Measurements from ENCODE around the gene PPOX. TPM values are rescaled to one million over a fixed set of nuclear protein-coding genes. Genes with fewer than 3 reads are reported as not detected.

Gene PPOX
- total RNA-seq: 10 to 100 TPM; 24.9 to 26.0 TPM

DNA sequence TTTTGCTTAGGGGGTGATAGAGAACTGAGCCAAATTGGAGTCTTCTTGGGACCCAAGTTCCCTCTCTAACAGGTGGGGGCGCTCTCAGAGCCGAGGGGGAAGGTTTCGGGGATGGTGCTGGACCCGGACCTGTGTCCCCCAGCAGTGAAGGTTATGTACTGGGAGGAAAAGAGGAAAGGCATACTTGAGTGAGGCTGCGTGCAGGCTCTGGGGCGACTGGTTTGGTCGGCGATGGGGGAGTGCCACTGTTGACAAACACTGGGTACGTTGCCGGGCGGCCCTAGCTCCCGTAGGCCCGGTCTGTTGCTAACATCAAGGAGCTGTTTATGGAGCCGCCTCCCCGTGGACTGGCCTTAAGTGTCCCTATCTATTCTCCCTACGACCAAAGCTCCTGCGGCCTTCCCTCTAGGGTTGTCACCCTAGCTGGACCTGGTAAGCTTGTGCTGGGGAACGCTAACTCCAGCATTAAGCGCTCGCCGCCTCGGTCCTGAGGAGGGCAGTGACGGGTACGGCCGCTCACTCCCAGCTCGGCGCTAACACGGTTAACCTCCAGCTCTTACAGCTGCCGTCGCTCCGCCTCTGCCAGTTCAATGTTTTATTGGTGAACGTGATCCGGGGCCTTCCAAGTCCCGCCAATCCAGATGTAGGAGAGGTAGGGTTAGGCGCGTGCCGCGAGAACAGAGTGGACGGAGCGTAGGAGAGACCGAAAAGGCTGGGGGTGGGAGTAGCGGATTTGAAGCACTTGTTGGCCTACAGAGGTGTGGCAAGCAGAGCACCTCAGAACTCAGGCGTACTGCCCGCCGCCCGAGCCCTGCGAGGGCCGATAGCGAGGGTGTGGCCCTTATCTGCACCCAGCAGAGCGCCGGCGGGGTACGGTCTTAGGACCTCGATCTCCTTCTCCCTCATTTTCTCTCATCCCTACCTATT lies at the start of gene PPOX:
PPOX (plus strand) TSS at position 685 of the 927 bp plus-strand sequence. CDS start 422 bp downstream, outside the sequence.
- CTCF ChIA-PET: interaction anchor here (0.6 to 3.8 kb wide), 27 partner anchors 8 to 216 kb away, joined by 3 to 22 read pairs (median 4); partner anchors contain the start of genes B4GALT3, DEDD, NDUFS2 and TOMM40L
- Mint-ChIP-seq H3K27ac (peak within 1 kb of the TSS; percentile 87), H3K36me3 (ENCODE audit: low read depth) (peaks cover 17% of the 10 kb centered on the region), H3K9me3 (no peaks in the 10 kb centered on the region), H3K27me3 (ENCODE audit: low read depth) (no peaks in the 10 kb centered on the region), H3K4me1 (ENCODE audit: low read depth) (peaks cover 49% of the 10 kb centered on the region), H3K4me3 (peak within 1 kb of the TSS; percentile 87)
- intact Hi-C loops (cut with micrococcal nuclease): loop anchor here (1.0 to 5.0 kb wide), 7 partner anchors 11 to 216 kb away; partner anchors contain the start of genes B4GALT3, DEDD and NDUFS2
- peak; percentile 97 for DNase-seq

DNA sequence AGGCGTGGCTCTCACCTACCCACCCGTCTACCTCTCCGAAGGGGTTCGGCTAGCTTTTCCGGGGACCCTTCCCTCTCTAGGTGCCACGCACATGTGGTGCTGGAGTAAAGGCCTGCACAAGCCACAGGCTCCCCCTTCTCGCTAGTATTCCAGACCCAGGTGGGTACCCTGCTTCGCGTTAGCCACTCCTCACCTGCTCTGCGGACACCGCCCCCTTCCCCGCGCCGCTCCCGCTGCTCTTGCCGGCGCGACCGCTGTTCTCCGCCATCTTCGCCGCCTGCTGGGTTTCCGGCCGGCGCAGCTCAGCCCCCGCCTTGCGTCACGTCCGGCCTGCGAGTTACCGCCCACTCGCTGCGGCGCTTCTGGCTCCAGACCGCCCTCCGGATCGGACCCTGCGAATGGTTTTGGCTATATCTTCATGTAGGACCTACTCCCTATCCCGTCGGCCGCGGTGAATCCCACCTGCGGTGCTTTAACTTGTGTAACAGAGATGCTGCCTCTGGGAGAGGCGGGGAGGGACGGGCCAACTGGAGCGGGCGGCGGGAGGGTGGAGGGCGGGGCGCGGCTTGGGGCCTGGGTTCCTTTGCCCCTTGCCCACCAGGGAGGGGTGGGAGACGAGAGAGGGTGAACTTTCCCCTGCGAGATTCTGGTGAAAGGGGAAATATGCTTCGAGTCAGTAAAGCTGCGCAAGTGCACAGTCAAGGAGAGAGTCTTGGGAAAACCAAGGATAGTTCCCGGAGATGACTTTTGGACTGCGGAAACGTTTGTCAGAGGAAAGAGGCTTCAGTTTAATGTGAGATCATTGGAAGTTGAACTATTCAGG lies 48.3 kb upstream of the PPOX start, which contains the start of the genes NIT1 and PFDN2:
NIT1 (plus strand) TSS at position 347 of the 823 bp plus-strand sequence; CDS start at position 419, 72 bp downstream.
PFDN2 (minus strand) TSS at position 279 of the 823 bp plus-strand sequence; CDS start at position 268, 11 bp downstream.
- peak within 1 kb of the TSS; percentile 92 for H3K4me3 Mint-ChIP-seq
- peak; percentile 90 for DNase-seq
- CTCF ChIA-PET: interaction anchor here (0.6 to 1.4 kb wide), 5 partner anchors 13 to 48 kb away, joined by 3 to 8 read pairs (median 3); partner anchors contain the start of genes ARHGAP30 and PPOX
- H3K36me3 Mint-ChIP-seq (ENCODE audit: low read depth): peaks cover 52% of the 10 kb centered on the region
- peaks cover 77% of the 10 kb centered on the region for H3K4me1 Mint-ChIP-seq (ENCODE audit: low read depth)
- peak within 1 kb of the TSS; percentile 88 for H3K27ac Mint-ChIP-seq
- no peaks in the 10 kb centered on the region for H3K9me3 Mint-ChIP-seq
- H3K27me3 Mint-ChIP-seq (ENCODE audit: low read depth): no peaks in the 10 kb centered on the region
- intact Hi-C loops (cut with micrococcal nuclease): no loop called here

DNA sequence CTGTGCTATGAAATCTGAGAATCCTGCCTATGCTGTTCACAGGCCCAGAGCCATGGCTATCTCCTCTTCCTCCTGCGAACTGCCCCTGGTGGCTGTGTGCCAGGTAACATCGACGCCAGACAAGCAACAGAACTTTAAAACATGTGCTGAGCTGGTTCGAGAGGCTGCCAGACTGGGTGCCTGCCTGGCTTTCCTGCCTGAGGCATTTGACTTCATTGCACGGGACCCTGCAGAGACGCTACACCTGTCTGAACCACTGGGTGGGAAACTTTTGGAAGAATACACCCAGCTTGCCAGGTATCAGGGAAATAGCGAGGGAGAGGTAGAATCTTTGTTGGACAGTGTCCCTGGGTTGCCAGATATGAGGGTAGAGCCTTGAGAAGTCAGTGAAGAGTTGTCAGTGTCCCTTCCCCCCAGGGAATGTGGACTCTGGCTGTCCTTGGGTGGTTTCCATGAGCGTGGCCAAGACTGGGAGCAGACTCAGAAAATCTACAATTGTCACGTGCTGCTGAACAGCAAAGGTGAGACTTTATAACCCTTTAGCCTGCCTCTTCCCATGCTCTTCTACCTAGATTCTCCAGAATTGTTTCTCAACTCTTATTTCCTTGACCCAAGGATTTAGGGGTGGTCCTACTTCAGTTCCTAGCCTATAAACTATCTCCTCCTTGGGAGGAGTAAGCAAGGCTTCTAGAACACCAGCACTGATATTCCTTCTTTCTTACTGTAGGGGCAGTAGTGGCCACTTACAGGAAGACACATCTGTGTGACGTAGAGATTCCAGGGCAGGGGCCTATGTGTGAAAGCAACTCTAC lies 46.9 kb upstream of the PPOX start:
- Mint-ChIP-seq H3K27me3 (ENCODE audit: low read depth) (no peaks in the 10 kb centered on the region), H3K9me3 (no peaks in the 10 kb centered on the region), H3K4me3 (peak overlapping the region; percentile 92), H3K4me1 (ENCODE audit: low read depth) (peaks cover 64% of the 10 kb centered on the region), H3K36me3 (ENCODE audit: low read depth) (peaks cover 52% of the 10 kb centered on the region), H3K27ac (peak overlapping the region; percentile 88)
- intact Hi-C loops (cut with micrococcal nuclease): loop anchor here (1.0 kb wide), 4 partner anchors 13 to 51 kb away; partner anchors contain the start of genes DEDD, PPOX and UFC1
- DNase-seq: peak; percentile 86
- CTCF ChIA-PET: interaction anchor here (0.8 to 1.1 kb wide), 3 partner anchors 13 to 124 kb away, joined by 3 to 9 read pairs (median 5); partner anchors contain the start of gene DEDD

DNA sequence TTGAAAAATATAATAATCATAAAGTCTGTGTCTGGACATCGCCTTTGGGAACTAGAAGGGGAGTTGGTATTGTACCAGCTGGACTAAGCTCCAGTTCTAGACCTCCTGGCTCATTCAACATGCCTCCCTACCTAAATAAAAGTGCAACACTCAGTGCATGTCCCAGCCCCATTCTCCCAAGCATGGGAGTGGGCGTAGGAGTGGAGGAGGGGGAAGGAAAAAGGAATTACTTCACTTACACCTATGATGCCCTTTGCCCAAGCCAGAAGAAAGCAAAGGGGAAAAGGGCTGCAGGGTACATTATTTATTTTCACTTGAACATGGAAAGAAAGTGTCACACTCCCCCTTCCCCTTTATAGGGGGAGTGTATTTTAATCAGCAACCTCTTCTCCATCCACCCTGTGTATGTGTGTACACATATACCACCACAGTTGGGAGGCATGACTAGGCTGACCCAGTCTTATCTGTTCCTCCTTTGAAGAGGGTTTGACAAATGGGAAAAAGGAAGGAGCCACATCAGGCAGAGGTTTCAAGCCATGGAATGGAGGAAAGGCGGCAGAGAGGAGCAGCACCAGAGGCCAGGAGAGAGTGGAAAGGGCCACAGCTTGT lies 45.1 kb upstream of the PPOX start:
- H3K27ac Mint-ChIP-seq: peak overlapping the region; percentile 88
- peaks cover 47% of the 10 kb centered on the region for H3K36me3 Mint-ChIP-seq (ENCODE audit: low read depth)
- H3K4me1 Mint-ChIP-seq (ENCODE audit: low read depth): peaks cover 46% of the 10 kb centered on the region
- no peaks in the 10 kb centered on the region for H3K9me3 Mint-ChIP-seq
- intact Hi-C loops (cut with micrococcal nuclease): no loop called here
- H3K4me3 Mint-ChIP-seq: no peak overlapping the region
- no peak for DNase-seq
- H3K27me3 Mint-ChIP-seq (ENCODE audit: low read depth): no peaks in the 10 kb centered on the region
- CTCF ChIA-PET: interaction anchor here (0.8 to 2.1 kb wide), 3 partner anchors 12 to 24 kb away, joined by 4 to 11 read pairs (median 5); partner anchors contain the start of gene DEDD

DNA sequence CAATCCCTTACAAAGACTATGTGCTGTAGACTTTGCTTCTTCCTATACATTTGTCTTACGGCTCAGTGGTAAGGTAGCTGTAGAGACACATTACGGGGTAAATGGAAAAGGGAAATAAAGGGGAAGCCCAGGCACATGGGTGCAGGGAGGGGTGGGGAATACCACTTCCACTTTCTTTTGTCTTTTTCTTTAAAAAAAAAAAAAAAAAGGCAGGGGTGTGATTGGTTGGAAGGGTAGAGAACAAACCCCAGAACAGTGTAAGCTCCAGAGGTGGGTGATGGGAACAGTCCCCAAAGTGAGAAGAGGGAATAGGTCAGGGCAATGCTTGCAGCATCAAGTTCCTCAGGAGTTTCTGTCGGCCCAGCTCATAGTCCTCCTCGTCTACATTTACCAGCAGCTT lies 44.4 kb upstream of the PPOX start:
- Mint-ChIP-seq H3K27me3 (ENCODE audit: low read depth) (no peaks in the 10 kb centered on the region), H3K36me3 (ENCODE audit: low read depth) (peaks cover 47% of the 10 kb centered on the region), H3K27ac (peak overlapping the region; percentile 88), H3K4me3 (no peak overlapping the region), H3K9me3 (no peaks in the 10 kb centered on the region), H3K4me1 (ENCODE audit: low read depth) (peaks cover 43% of the 10 kb centered on the region)
- CTCF ChIA-PET: interaction anchor here (0.8 to 2.1 kb wide), 3 partner anchors 11 to 24 kb away, joined by 4 to 11 read pairs (median 5); partner anchors contain the start of gene DEDD
- intact Hi-C loops (cut with micrococcal nuclease): no loop called here
- no peak for DNase-seq

DNA sequence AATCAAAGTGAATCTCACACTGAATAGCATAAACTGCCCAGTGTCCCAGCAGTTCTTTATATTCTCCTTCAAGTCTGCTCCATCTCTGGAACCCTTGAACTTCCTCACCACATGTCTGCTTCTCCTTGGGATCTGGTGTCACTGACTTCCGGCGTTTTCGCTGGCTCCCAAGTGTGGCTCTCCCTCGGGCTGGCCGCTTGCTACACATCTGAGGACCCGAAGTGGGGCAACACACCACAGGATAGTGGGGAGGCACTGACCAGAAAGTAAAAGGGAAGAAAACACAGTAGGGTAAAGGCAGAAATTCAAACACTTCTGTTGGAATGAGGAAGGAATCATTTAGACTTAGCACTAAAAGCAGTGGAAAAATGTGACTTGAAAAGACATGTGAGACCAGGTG lies 43.3 kb upstream of the PPOX start:
- H3K27ac Mint-ChIP-seq: peak overlapping the region; percentile 38
- CTCF ChIA-PET: no interaction called here
- H3K4me1 Mint-ChIP-seq (ENCODE audit: low read depth): peaks cover 52% of the 10 kb centered on the region
- H3K4me3 Mint-ChIP-seq: no peak overlapping the region
- H3K9me3 Mint-ChIP-seq: no peaks in the 10 kb centered on the region
- peaks cover 52% of the 10 kb centered on the region for H3K36me3 Mint-ChIP-seq (ENCODE audit: low read depth)
- H3K27me3 Mint-ChIP-seq (ENCODE audit: low read depth): no peaks in the 10 kb centered on the region
- no peak for DNase-seq
- intact Hi-C loops (cut with micrococcal nuclease): no loop called here

DNA sequence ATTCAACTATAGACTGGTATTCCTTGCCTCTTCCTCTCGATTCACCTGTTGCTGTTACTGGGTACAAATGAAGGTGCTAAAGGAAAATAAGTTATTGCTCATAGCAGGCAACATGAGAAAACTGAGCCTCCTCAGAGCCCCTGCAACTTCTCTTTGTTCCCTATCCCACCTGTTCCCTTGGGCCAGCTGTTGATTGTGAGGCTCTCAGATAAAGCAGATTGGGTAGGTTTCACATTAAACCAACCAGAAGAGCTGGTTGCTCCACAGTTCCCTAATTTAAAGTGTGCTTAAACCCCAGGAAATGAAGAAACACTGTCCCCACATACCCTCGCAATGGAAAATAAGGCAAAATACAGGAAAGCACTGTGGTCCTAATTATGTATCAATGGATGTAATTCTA lies 38.6 kb upstream of the PPOX start:
- Mint-ChIP-seq H3K9me3 (no peaks in the 10 kb centered on the region), H3K27ac (no peak overlapping the region), H3K4me3 (no peak overlapping the region), H3K36me3 (ENCODE audit: low read depth) (peaks cover 52% of the 10 kb centered on the region), H3K27me3 (ENCODE audit: low read depth) (no peaks in the 10 kb centered on the region), H3K4me1 (ENCODE audit: low read depth) (peaks cover 55% of the 10 kb centered on the region)
- intact Hi-C loops (cut with micrococcal nuclease): no loop called here
- DNase-seq: no peak
- CTCF ChIA-PET: interaction anchor here (1.8 kb wide), 1 partner anchor 11 kb away, joined by 8 read pairs; no protein-coding TSS in a partner anchor

DNA sequence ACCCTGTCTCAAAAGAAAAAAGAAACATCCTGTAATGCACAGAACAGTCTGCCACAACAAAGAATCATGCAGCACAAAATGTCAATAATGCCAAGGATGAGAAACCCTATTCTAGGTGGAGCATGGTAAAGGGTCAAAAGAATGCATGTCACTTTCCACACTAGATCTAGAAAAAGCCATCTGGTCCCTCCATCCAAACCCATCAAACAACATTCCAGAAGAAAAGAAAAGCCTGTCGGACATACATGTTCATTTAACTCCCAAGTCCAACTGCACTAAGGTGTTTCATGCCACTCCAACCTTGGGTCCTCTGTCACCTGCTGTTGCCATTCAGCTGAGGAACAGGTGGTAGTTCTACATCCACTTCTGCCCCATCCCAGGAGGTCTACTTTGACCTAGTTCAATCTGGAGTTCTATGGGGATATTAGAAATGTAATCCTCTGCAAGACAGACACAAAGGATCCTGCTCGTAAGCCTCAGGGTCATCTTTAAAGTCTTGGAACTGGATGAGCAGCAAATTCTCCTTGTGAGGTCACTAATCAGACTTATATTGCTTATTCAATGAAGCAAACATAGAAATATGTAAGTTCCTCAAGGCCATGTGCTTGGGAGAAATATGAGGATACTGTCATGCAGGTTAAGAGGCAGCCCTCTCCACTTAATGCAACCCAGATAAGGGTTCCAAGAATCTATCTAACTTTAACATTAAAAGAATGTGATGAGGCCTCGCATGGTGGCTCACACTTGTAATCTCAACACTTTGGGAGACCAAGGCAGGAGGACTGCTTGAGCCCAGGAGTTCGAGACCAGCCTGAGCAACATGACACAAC lies 37.4 kb upstream of the PPOX start:
- DNase-seq: no peak
- Mint-ChIP-seq H3K36me3 (ENCODE audit: low read depth) (peaks cover 45% of the 10 kb centered on the region), H3K4me1 (ENCODE audit: low read depth) (peaks cover 55% of the 10 kb centered on the region), H3K27me3 (ENCODE audit: low read depth) (no peaks in the 10 kb centered on the region), H3K4me3 (no peak overlapping the region), H3K27ac (peak overlapping the region; percentile 69), H3K9me3 (no peaks in the 10 kb centered on the region)
- CTCF ChIA-PET: interaction anchor here (1.2 to 1.8 kb wide), 2 partner anchors 10 to 14 kb away, joined by 3 to 8 read pairs; no protein-coding TSS in a partner anchor
- intact Hi-C loops (cut with micrococcal nuclease): no loop called here

DNA sequence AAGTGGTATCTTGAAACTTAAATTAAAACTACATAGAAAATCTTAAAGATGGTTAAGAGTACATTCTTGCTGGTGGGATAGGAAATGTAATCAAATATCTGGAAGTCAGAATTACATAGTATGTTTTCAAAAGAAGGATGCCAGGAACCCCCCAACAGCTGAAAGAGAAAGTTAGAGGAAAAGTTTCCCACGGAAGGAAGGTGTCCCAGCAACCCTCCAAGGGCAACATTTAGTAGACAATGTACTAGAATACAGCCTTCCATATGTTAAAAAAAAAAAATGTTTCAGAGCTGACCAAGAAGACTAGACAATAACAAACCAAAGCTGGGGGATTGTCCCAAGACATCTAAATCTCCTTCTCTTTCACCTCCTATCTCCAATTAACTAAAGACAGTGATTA lies 36.0 kb upstream of the PPOX start:
- intact Hi-C loops (cut with micrococcal nuclease): loop anchor here (10.0 kb wide), 1 partner anchor 295 kb away; no protein-coding TSS in a partner anchor
- Mint-ChIP-seq H3K36me3 (ENCODE audit: low read depth) (peaks cover 43% of the 10 kb centered on the region), H3K27ac (peak overlapping the region; percentile 44), H3K4me1 (ENCODE audit: low read depth) (peaks cover 55% of the 10 kb centered on the region), H3K27me3 (ENCODE audit: low read depth) (no peaks in the 10 kb centered on the region), H3K9me3 (no peaks in the 10 kb centered on the region), H3K4me3 (no peak overlapping the region)
- CTCF ChIA-PET: interaction anchor here (1.2 kb wide), 2 partner anchors 13 to 36 kb away, joined by 3 read pairs; partner anchors contain the start of gene PPOX
- no peak for DNase-seq
